NCI-H187 (cell line): ENCODE data around the gene BPHL.
"Not testable (repeated sequence)": the region's sequence is repeated elsewhere in the genome, so short reads cannot be mapped to it uniquely, and the experiment has no call there.

ENCODE experiments used
- DNase-seq, 2 experiments: peaks; one replicate each; lab custom pipeline; 2025; lab: John Stamatoyannopoulos, UW

The BPHL gene

GRCh38 chr6:3122823-3123182 lies 4.3 kb downstream of the BPHL start:
- no peak for DNase-seq

DNA sequence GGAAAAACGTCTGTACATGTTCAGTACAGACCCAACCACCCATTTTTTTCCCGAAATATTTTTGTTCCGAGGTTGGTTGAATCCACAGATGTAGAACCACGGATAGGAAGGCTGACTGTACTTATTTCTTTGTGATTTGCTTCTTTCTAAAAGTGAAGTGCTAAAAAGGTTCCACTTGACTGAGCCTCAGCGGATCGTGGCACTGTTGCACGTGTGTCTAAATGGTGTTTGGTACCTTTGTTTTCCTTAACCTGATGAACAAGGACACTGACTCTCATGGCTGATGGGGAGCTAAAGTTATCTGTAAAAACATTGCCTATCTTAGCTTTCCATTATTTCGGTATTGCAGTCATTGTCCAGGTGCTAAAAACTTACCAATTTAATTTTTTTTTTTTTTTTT lies 6.2 kb downstream of the BPHL start:
- DNase-seq = peak; percentile 47 to 59

DNA sequence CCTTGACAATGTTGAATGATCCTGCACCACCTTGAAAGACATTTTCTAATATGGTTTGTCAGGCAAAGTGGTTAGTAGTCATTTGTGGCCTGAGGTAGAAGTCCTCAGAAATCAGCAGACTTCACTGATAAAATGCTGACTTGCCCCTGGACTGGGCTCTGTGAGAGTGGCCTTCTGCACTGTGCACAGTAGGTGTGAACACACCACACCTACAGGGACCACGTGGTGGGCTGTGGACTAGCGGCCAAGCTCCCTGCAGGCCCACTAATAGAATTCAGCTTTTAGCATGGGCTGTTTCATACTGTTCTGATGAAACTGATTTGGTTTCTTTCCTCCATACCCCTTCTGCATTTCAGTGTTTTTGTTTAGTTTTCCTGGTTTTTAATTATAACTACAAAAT lies 7.3 kb downstream of the BPHL start:
- no peak for DNase-seq

GRCh38 chr6:3128356-3129108 lies 10.0 kb downstream of the BPHL start:
- no peak for DNase-seq

DNA sequence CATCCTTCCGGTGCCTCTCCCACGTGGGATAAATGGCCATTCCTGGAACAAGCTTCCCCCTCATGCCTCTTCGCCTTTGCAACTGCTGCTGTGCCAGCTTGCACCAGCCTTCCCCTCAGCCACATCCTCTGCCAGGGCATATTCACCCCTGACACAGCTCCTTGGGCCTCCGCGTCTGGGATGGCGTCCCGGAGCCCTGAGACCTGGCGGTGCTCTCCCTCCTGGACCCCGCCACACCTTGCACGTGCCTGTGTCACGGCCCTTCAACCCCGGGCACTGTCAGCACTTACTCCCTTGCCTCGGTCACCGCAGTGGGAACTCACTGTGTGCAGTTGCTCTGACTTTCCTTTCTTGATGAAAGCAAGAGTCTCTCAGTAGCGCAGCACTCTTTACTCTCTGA lies 13.2 kb downstream of the BPHL start:
- no peak for DNase-seq

DNA sequence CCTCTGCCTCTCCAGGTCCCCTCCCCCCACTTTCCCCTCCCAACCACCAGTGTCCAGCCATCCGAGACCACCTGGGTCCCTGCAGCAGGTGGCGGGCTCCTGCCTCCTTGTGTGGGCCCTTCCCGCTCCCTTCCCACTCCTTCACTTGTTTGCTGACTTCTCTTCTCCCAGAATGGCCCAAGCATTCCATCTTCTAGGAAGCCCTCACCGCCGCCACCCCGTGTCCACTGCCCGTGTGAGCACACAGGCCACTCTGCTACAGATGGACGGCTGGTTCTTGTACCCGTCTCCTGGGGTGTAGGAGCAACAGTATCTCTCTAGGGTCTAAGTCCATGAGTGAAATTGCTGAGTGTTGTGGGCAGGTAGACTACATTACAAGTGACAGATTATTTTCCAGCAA lies 15.0 kb downstream of the BPHL start:
- DNase-seq = no peak

- DNase-seq = no peak
These were observed 17.3 kb downstream of the BPHL start for GRCh38 chr6:3135668-3136291.

- DNase-seq = no peak
These were observed 17.9 kb downstream of the BPHL start for GRCh38 chr6:3136292-3137011.

GRCh38 chr6:3137057-3137777 lies 18.7 kb downstream of the BPHL start:
- peak in 1 of 2 experiments; percentile 31 for DNase-seq

DNA sequence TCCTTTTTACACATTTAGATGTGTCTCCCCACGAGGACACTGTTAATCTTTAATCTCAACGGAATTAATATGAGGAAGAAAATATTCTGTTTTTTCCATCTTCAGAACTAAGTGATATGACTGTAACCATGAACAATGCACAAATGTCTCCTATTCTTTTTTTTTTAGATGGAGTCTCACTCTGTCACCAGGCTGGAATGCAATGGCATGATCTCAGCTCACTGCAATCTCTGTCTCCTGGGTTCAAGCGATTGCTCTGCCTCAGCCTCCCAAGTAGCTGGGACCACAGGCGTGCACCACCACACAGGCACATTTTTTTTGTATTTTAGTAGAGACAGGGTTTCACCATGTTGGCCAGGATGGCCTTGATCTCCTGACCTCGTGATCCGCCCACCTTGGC lies 19.4 kb downstream of the BPHL start:
- not testable (repeated sequence) for DNase-seq

- DNase-seq = no peak
These were observed 19.8 kb downstream of the BPHL start for GRCh38 chr6:3138341-3138740.

GRCh38 chr6:3139090-3139903 lies 20.8 kb downstream of the BPHL start:
- DNase-seq = peak; percentile 52 to 60

- DNase-seq = peak in 1 of 2 experiments; percentile 38
These were observed 21.7 kb downstream of the BPHL start for GRCh38 chr6:3140201-3140600.

DNA sequence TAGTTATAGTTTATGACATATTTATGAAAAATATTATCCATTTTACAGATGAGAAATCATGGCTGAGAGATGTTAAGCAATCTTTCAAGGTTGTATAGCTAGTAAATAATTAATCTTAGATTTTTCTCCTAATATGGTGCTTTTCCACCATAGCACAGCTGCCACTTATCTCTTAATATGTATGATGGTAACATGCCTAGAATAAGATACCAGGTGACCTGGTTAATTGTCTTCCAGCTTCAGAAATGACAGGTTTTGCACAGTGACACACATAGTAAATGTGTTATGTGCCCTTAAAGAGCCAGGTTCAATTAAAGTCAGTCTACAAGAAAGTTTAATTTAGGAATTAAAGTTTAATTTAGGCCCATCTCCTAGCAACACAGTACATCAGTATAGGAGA lies 24.0 kb downstream of the BPHL start:
- DNase-seq = no peak

- no peak for DNase-seq
These were observed 24.6 kb downstream of the BPHL start for GRCh38 chr6:3143158-3143557.

DNA sequence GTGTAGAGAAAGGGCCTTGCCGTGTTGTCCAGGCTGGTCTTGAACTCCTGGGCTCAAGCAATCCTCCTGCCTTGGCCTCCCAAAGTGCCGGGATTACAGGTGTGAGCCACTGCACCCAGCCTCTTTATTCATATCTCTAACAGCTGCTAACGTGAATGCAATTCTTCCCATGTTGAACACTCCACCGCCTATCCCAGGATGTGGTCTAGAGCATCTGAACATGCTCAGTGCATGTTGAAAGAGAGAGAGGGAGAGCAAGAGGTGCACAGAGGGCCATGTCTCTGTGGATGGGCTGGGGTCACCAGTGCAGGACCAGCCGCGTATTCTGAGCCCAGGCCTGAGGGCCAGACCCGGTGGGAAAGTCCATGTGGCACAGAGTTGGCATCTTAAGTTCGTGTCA lies 26.1 kb downstream of the BPHL start:
- no peak for DNase-seq

DNA sequence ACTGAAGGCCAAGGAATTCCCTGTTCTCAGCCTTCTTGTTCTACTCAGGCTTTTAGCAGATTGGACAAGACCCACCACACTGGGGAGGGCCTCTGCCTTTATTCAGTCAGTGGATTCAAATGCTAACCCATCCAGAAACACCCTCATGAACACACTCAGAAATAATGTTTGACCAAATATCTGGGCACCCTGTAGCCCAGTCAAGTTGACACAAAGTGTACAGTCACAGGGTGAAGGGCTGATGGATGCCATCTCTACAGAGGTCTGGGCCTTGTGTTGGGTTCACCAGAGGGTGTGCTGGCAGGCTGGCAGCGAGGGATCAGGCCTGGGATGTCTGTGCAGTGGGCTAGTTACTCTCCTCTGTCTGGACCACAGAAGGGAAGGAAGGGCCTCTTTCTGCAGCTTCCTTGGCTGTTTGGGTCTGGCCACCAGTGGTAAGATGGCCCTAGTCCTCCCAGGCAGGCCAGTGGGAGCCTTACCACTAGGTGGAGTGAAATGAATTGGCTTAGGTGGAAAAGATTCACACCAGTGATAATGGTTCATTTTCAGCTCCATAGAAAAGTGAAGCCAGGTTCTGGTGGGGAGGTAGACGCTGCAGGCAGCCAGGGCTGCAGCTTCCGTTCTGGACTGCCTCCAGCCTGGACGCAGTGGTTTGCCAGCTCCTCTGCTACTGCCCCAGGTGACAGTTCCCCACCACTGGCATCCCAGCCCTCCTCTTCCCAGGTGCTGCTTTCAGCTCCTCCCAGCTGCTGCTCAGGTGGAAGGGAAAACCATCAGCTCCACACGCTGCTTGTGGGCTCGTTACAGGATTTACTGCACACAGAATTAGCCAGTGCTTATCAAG lies 29.6 kb downstream of the BPHL start:
- no peak for DNase-seq

DNA sequence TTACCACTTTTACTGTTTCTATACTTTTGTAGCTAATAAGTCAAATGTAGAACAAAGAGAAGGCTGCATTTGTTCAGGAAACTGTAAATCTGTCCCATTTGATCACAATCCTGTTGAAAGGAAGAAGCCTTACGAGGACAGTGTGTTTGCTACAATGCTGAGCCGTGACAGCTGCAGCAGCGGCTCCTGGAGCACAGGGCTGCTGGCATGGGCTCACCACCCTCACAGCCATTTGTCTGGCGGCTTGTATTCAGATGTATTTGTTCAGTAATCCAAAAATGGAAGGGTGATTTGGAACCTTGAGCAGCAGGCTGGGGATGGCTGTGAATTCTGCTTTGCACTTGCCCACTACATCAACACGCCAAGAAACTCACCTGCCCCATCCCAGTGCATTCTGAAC lies 33.2 kb downstream of the BPHL start:
- no peak for DNase-seq

- DNase-seq = no peak
These were observed 34.2 kb downstream of the BPHL start for GRCh38 chr6:3152689-3153088.

GRCh38 chr6:3155416-3155815 lies 36.9 kb downstream of the BPHL start:
- not testable (repeated sequence) for DNase-seq
